ENCODE measurements around the gene EPC2. TPM values are rescaled to one million over a fixed set of nuclear protein-coding genes. Genes with fewer than 3 reads are reported as not detected.

Gene EPC2
- 56.7 TPM for polyA plus RNA-seq (ENCODE audit: insufficient read length)
- long read RNA-seq, donor 1, partial matches to known transcripts: 5 of 5 reads
- long read RNA-seq, donor 1, other reads (novel, unspliced or antisense): 0 of 5 reads
- long read RNA-seq, donor 2, partial matches to known transcripts: 0 of 1 reads
- long read RNA-seq, donor 2, other reads (novel, unspliced or antisense): 0 of 1 reads
- long read RNA-seq, donor 3, partial matches to known transcripts: 0 of 1 reads
- long read RNA-seq, donor 3, other reads (novel, unspliced or antisense): 0 of 1 reads
- long read RNA-seq, donor 4, partial matches to known transcripts: 0 of 1 reads
- long read RNA-seq, donor 4, other reads (novel, unspliced or antisense): 0 of 1 reads
- long read RNA-seq, donor 5, partial matches to known transcripts: 0 of 1 reads
- long read RNA-seq, donor 5, other reads (novel, unspliced or antisense): 0 of 1 reads
- long read RNA-seq, donor 6, partial matches to known transcripts: 12 of 14 reads
- long read RNA-seq, donor 6, other reads (novel, unspliced or antisense): 0 of 14 reads
- long read RNA-seq, donor 7, partial matches to known transcripts: 12 of 15 reads
- long read RNA-seq, donor 7, other reads (novel, unspliced or antisense): 0 of 15 reads
- long read RNA-seq, donor 8, partial matches to known transcripts: 0 of 1 reads
- long read RNA-seq, donor 8, other reads (novel, unspliced or antisense): 0 of 1 reads

DNA sequence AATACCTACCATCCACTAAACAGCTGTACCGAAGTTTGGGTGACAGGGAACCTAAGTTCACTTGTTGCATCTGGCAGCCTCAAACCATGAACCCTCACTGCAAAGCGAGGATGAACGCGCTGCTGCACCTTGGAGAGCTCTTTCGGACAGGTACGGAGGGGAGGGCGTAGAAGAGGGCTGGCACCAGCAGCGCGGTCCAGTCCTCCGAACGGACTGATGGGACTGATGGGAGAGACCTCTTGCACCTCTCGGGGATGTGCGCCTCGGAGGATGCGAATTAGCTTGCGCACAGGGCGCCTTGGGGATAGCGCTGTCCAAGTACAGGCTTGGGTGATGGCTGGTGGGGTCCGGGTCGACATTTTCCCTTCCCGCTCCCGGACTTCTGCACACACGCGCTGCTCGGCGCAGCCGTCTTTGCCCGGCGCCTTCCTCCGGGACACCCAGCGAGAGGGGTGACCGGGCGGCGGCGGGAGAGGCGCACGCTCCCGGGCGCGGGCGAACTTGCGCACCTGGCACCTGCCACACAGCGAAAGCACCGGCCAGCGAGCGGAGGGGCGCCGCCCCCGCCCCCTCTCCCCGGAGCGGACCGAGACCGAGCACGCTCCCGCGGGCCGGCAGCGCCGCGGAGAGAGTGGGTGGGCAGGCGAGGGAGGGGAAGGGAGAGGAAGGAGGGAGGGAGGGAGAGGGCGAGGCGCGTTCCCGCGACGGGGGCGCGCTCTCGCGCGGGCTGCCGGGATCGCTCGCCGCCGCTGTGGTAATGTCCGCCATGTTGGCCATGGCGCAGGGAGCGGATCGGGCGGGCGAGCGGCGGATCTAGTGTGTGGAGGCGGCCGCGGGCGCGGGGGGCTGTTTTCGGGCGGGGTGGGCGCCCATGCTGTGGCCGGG, at the start of gene EPC2:
Gene EPC2 (plus strand): TSS at position 754 of the 885 bp plus-strand sequence. CDS start 267 bp downstream, outside the sequence.
- peak; percentile 86 for DNase-seq

- DNase-seq: no peak
Measured at GRCh38 chr2:148596018-148596417, 48.5 kb upstream of the EPC2 start.

- no peak for DNase-seq
Measured at GRCh38 chr2:148599109-148599991, 45.2 kb upstream of the EPC2 start.

- DNase-seq: no peak
Measured at GRCh38 chr2:148602885-148603561, 41.5 kb upstream of the EPC2 start.

- no peak for DNase-seq
Measured at GRCh38 chr2:148603562-148603920, 41.0 kb upstream of the EPC2 start.

DNA sequence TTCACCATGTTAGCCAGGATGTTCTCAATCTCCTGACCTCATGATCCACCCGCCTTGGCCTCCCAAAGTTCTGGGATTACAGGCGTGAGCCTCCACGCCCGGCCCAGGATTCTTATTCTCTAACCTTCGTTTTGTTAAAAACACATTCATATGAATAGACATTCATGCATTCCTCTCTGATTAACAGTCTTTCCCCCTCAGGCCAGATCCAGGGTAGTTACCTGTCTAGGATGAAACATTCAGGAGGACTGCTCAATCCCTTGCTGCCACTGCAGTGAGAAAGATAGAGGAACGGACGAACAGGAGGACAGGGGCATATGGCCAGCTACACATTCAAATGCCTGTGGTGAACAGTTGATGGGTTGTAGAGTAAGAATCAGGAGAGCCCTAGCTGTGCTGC, 39.6 kb upstream of the EPC2 start:
- DNase-seq: no peak

GRCh38 chr2:148607566-148607965, 37.0 kb upstream of the EPC2 start:
- no peak for DNase-seq

DNA sequence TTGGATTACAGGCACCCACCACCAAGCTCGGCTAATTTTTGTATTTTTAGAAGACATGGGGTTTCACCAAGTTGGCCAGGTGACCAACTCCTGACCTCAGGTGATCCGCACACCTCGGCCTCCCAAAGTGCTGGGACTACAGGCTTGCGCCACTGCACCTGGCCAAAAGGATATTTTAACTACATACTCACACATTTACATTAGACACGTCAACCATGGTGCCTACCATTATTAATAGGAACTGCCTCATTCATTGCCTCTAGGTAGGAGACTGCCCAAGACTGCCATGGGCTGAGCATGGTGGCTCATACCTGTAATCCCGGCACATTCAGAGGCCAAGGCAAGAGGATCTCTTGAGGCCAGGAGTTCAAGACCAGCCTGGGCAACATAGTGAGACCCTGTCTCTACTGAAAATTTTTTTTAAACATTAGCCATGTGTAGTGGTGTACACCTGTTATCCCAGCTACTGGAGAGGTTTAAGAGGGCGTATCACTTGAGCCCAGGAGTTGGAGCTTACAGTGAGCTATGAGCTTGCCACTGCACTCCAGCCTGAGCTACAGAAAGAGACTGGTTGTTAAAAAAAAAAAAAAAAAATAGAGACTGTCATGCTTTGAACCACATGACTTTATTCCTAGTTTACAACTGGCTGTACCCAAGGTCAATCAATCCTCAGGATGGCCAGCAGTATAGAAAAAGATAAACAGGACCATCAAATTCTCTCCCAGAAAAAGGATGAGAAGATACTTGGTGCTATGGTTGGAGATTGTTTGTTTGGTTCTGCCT, 31.1 kb upstream of the EPC2 start:
- no peak for DNase-seq

DNA sequence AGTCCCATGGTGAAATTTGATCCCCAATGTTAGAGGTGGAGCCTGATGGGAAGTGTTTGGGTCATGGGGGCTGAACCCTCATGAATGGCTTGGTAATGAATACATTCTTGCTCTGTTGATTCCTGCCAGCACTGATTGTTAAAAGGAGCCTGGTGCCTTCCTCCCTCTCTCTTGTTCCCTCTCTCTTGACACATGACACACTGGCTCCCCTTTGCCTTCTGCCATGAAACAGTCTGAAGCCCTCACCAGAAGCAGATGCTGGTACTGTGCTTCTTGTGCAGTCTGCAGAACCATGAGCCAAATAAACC, 30.6 kb upstream of the EPC2 start:
- peak; percentile 22 for DNase-seq

- DNase-seq: peak; percentile 39
Measured at GRCh38 chr2:148614322-148615049, 30.1 kb upstream of the EPC2 start.

GRCh38 chr2:148615381-148615841, 29.1 kb upstream of the EPC2 start:
- no peak for DNase-seq

- no peak for DNase-seq
Measured at GRCh38 chr2:148616662-148617061, 27.9 kb upstream of the EPC2 start.

DNA sequence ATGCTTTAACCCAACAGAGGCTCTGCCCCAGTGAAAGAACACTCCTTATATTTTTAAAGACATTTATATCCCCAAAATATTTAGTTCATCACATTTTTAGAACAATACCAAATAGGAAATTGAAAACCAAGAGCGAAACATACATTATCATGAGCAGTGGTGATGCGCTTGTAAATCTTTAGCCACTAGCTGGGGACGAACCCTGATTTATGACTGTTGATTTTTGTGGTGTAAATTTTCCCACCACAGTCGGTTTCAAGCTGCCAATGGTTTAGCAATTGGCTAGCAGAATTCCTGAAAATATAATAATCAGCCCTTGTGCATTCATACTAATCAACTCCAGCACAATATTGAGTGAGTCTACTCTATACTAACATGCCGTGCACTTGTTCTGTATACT, 27.3 kb upstream of the EPC2 start:
- DNase-seq: no peak

GRCh38 chr2:148619560-148620195, 24.9 kb upstream of the EPC2 start:
- no peak for DNase-seq

DNA sequence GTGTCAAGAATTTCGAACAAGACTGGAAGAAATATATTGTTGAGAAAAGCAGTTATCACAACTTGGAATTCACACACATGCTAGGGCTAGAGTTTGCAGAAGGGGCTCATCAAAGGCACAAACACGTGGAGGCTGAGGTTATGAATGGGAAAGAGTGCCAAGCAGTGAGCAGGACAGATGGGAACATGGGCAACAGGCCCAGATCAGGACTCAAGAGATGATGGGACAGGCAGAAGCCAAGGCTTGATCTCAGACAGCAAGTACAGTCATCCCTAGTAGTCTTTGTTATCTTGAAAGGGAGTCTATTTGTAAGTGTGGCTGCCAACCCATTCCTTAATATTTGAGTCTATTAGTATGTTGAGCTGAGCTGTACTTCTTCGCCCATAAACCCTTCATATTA, 22.2 kb upstream of the EPC2 start:
- DNase-seq: no peak

GRCh38 chr2:148623086-148623485, 21.5 kb upstream of the EPC2 start:
- no peak for DNase-seq

- no peak for DNase-seq
Measured at GRCh38 chr2:148627224-148627623, 17.3 kb upstream of the EPC2 start.

DNA sequence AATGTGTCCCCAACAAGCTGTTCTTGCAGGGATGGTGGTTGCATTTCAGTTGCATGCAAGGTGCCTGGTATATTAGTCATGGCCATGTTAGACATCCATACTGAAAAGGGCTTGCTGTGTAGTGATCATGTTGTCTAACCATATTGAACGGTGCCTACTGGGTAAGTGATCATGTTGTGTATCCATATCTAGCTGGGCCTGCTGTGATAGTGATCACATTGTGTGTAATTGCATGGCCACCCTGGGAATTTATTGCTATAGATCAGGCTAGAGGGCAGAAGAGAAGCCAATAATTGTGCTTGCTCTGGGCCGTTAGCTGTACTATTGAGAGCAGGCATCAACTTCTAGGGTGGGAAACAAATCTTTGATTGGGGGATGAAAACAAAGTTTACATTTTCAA, 9.8 kb upstream of the EPC2 start:
- DNase-seq: no peak

- no peak for DNase-seq
Measured at GRCh38 chr2:148638543-148638942, 6.0 kb upstream of the EPC2 start.

Measured in left kidney (tissue), 8 donors.